Left forelimb (tissue), 1 donor: ENCODE data around the gene PCDHA1.
"Not testable (repeated sequence)": the region's sequence is repeated elsewhere in the genome, so short reads cannot be mapped to it uniquely, and the experiment has no call there.

Experiments
- DNase-seq: peaks from one replicate; pipeline ENCODE4 v3.0.0-alpha.2; 2018; ENCODE audit warnings: low spot score

Gene PCDHA1

DNA sequence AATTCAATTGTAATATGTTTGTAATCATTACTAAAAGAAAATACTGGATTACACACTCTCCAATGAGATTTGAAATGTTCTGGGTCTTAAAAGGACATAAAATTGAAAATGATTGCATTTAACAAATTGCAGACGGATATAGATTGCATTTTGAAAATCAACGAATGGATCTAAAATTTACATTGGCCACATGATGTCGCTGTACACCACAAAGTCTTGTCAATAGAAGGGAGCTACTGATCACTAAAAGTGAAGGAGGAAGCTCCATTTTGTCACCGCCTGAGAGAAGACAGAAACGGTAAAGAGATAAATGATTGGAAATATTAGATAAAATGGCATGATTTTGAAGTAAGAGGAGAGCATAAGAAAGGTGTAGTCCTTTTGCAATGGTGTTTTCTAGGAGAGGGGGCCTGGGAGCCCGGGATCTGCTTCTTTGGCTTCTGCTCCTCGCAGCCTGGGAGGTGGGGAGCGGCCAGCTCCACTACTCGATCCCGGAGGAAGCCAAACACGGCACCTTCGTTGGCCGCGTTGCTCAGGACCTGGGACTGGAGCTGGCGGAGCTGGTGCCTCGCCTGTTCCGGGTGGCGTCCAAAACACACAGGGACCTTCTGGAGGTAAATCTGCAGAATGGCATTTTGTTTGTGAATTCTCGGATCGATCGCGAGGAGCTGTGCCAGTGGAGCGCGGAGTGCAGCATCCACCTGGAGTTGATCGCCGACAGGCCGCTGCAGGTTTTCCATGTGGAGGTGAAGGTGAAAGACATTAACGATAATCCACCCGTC, at the start of gene PCDHA1:
PCDHA1 (plus strand) TSS at position 236 of the 782 bp plus-strand sequence.
- DNase-seq, result no peak

DNA sequence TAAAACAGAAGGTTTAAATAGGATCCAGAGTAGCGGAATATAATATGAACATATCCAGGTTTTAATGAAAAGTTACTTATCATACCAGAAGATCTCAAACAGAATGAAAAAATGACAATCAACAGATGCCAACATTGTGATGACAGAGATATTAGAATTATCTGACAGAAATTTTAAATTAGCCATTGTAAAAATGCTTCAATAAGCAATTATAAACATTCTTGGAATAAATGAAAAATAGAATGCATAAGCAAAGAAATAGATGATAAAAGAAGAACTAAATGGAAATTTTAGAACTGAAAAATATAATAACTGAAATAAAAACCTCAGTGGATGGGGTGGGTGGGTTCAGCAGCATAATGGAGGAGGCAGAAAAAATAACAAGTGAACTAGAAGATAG, 48.5 kb upstream of the PCDHA1 start:
- DNase-seq, result no peak

DNA sequence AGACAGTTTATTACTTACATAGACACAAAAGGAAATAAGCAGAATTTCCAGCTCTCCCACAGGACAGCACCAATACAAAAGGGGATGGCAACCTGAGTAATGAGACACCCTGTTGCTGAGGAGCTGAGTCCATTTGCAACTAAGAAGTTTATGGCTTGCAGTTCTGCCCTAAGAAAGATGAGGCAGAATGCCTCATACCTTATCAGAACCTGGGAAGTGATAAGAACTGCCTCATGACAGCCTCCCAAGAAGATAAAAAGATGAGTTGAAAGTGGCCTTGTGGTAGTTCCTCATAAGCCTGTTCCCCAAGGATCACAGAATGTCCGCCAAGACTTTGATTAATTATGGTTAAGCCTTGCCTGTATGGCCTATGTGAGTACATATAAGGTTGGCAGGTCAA, 44.0 kb upstream of the PCDHA1 start:
- no peak for DNase-seq

DNA sequence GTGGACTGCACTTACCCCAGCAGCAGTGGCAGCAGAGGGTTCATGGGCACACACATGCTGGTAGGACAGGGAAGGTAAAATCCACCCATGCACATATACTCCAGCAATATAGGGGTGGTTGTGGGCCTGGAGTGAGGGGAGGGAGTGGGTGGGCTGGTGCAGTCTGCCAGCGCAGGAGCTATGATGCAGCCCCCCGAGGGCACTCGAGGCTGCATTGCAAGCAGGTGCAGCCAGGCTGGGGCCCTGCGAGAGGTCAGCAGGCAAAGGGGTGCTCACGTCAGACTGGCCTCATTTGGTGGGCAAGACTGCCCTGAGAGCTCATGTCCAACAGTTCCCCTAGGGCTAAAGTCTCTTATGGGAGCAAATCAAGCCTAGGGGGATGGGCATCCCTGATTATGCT, 32.4 kb upstream of the PCDHA1 start:
- no peak for DNase-seq

DNA sequence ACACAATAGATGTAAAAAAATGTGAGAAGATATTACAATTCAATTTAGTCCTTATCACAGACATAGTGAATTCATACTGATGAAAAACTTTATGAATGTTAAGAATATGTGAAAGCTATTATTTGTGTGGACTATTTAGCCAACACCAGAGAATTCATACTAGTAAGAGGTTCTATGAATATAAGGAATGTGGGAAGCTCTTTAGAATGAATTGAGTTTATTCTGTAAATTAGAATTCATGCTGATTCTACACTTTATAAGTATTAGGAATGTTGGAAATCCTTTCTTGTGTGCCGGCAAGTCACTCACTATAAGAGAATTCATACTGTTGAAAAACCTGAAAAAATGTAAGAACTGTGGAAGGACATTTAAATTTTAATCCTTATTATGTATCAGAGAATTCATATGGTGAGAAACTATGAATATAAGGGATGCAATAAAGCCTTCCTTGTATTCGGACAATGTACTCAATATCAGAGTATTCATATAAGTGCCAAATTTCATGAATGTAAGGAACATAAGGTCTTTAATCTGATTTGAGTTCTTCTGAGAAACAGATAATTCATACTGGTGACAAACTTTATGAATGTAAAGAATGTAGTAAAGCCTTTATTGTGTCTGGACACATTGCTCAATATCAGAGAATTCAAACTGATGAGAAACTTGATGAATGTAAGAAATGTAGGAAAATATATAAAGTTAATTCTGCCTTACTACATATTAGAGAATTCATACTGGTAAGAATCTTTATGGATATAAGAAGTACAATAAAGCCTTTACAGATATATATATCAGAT, 21.6 kb upstream of the PCDHA1 start:
- no peak for DNase-seq

DNA sequence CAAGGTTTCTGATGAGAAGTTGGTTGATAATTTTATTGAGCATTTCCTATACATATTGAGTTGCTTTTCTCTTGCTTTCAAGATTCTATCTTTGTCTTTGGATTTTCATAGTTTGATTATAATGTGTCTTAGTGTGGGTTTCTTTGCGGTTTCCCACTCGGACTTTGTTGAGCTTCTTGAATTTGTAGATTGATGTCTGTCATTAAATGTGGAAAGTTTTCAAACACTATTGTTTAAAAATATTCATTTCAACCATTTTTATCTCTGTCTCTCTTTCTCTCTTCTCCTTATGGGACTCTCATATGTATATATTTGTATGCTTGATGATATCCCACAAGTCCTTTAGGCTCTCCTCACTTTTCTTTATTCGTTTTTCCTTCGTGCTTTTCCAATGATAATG, 18.5 kb upstream of the PCDHA1 start:
- no peak for DNase-seq

DNA sequence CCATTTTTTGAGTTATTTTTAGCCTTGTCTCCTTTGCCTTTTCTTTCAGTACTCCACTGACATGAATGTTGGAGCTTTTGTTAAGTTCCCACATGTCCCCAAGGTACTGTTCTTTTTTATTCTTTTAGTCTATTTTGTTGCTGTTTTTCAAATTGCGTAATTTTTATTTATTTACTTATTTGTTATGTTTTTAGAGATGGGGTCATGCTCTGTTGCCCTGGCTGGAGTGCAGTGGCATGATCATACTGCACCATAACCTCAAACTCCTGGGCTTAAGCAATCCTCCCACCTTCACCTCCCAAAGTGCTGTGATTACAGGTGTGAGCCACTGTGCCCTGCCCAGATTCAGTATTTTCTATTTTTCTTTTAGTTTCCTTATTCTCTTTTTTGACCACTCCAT, 5.4 kb upstream of the PCDHA1 start:
- no peak for DNase-seq

DNA sequence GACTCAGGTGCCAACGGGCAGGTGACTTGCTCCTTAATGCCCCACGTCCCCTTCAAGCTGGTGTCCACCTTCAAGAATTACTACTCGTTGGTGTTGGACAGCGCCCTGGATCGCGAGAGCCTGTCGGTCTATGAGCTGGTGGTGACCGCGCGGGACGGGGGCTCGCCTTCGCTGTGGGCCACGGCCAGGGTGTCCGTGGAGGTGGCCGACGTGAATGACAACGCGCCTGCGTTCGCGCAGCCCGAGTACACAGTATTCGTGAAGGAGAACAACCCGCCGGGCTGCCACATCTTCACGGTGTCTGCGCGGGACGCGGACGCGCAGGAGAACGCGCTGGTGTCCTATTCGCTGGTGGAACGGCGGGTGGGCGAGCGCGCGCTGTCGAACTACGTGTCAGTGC, 1.5 kb downstream of the PCDHA1 start:
- DNase-seq, result not testable (repeated sequence)

DNA sequence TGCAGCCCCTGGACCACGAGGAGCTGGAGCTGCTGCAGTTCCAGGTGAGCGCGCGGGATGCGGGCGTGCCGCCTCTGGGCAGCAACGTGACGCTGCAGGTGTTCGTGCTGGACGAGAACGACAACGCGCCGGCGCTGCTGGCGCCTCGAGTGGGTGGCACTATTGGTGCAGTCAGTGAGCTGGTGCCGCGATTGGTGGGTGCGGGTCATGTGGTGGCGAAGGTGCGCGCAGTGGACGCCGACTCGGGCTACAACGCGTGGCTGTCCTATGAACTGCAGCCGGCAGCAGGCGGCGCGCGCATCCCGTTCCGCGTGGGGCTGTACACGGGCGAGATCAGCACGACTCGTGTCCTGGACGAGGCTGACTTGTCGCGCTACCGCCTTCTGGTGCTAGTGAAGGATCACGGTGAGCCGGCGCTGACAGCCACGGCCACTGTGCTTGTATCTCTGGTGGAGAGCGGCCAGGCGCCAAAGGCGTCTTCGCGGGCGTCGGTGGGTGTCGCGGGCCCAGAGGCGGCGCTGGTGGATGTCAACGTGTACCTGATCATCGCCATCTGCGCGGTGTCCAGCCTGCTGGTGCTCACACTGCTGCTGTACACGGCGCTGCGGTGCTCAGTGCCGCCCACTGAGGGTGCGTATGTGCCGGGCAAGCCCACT, 2.0 kb downstream of the PCDHA1 start:
- DNase-seq, result not testable (repeated sequence)

DNA sequence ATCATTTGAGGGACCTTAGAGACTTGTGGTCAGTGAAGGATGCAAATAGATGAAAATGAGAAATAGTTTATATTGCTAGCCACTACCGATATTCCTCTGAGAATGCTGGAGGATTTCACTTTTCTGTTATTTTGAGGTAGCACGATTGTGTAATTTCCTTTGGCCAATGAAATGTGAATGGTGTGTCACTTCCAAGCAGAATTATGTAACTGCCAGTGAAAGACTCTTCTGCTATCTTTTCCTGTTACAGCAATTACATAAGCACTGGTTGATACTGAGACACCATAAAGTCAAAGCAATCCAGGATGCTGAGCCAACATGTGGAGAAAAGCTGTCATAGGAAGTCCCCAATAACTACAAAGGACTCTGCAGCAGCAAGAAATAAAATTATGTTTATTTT, 5.1 kb downstream of the PCDHA1 start:
- no peak for DNase-seq

DNA sequence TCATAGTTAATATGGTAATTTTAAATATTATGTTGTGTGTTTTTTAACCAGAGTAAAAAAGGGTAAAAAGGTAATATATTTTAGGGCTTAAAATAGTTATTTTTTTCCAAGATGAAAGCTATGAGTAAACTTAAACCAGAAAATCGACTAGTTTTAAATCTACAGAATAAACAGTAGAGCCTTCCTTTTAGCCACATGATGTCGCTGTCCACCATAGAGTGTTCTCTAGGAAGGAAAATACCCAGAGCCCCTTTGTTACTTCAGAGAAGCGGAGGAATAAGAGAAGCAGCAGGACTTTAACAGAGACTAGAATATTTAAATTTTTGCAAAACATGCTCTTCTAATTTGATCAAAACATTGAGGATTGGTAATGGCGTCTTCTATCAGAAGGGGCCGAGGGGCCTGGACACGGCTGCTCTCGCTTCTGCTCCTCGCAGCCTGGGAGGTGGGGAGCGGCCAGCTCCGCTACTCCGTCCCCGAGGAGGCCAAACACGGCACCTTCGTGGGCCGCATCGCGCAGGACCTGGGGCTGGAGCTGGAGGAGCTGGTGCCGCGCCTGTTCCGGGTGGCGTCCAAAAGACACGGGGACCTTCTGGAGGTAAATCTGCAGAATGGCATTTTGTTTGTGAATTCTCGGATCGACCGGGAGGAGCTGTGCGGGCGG, 8.8 kb downstream of the PCDHA1 start, which contains the start of gene PCDHA2:
PCDHA2 (plus strand) TSS at position 258 of the 664 bp plus-strand sequence.
- no peak for DNase-seq

DNA sequence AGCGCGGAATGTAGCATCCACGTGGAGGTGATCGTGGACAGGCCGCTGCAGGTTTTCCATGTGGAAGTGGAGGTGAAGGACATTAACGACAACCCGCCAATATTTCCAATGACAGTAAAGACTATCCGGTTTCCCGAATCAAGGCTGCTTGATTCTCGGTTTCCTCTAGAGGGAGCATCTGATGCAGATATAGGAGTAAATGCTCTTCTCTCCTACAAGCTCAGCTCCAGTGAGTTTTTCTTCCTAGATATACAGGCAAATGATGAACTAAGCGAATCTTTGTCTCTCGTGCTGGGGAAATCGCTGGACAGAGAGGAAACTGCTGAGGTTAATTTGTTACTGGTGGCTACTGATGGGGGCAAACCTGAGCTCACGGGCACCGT, 9.3 kb downstream of the PCDHA1 start:
- DNase-seq, result no peak

DNA sequence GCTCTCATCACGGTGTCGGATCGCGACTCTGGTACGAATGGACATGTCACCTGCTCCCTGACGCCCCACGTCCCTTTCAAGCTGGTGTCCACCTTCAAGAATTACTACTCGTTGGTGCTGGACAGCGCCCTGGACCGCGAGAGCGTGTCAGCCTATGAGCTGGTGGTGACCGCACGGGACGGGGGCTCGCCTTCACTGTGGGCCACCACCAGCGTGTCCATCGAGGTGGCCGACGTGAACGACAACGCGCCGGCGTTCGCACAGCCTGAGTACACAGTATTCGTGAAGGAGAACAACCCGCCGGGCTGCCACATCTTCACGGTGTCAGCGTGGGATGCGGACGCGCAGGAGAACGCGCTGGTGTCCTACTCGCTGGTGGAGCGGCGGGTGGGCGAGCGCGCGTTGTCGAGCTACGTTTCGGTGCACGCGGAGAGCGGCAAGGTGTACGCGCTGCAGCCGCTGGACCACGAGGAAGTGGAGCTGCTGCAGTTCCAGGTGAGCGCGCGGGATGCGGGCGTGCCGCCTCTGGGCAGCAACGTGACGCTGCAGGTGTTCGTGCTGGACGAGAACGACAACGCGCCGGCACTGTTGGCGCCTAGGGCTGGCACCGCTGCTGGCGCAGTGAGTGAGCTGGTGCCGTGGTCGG, 10.3 kb downstream of the PCDHA1 start:
- DNase-seq, result not testable (repeated sequence)

DNA sequence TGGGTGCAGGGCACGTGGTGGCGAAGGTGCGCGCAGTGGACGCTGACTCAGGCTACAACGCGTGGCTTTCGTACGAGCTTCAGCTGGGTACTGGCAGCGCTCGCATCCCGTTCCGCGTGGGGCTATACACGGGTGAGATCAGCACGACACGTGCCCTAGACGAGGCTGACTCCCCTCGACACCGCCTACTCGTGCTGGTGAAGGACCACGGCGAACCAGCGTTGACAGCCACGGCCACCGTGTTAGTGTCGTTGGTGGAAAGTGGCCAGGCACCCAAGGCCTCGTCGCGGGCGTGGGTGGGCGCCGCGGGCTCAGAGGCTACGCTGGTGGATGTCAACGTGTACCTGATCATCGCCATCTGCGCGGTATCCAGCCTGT, 10.8 kb downstream of the PCDHA1 start:
- DNase-seq, result no peak

DNA sequence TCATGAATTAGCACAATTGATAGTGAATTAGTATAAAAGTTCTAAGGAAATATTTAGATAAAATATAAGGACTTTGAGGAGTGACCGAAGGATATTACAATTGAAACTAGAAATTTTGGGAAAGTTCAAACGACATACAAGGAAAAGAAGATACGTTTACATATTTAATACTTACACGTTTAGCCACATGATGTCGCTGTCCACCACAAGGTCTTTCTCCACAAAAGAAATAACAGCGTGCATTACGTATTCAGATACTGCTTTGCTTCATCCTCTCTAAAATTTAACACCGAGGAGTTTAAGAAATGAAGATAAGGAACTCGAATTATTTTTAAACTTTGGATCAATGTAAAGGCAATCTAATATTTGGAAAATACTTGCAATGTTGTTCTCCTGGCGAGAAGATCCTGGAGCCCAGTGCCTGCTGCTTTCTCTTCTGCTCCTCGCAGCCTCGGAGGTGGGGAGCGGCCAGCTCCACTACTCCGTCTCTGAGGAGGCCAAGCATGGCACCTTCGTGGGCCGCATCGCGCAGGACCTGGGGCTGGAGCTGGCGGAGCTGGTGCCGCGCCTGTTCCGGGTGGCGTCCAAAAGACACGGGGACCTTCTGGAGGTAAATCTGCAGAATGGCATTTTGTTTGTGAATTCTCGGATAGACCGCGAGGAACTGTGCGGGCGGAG, 15.0 kb downstream of the PCDHA1 start, which contains the start of gene PCDHA3:
PCDHA3 (plus strand) TSS at position 242 of the 678 bp plus-strand sequence.
- no peak for DNase-seq

DNA sequence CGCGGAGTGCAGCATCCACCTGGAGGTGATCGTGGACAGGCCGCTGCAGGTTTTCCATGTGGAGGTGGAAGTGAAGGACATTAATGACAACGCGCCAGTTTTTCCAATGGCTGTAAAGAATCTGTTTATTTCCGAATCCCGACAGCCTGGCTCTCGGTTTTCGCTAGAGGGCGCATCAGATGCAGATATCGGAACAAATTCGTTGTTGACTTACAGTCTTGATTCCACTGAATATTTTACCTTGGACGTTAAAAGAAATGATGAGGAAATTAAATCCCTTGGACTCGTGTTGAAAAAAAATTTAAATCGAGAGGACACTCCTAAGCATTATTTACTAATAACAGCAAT, 15.5 kb downstream of the PCDHA1 start:
- no peak for DNase-seq

DNA sequence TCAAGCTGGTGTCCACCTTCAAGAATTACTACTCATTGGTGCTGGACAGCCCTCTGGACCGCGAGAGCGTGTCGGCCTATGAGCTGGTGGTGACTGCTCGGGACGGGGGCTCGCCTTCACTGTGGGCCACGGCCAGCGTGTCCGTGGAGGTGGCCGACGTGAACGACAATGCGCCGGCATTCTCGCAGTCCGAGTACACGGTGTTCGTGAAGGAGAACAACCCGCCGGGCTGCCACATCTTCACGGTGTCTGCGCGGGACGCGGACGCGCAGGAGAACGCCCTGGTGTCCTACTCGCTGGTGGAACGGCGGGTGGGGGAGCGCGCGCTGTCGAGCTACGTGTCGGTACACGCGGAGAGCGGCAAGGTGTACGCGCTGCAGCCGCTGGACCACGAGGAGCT, 16.4 kb downstream of the PCDHA1 start:
- DNase-seq, result not testable (repeated sequence)

DNA sequence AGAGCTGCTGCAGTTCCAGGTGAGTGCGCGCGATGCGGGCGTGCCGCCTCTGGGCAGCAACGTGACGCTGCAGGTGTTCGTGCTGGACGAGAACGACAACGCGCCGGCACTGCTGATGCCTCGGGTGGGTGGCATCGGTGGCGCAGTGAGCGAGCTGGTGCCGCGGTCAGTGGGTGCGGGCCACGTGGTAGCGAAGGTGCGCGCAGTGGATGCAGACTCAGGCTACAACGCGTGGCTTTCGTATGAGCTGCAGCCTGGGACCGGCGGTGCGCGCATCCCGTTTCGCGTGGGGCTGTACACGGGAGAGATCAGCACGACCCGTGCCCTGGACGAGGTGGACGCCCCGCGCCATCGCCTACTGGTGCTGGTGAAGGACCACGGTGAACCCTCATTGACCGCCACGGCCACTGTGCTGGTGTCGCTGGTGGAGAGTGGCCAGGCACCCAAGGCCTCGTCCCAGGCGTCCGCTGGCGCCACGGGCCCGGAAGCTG, 16.9 kb downstream of the PCDHA1 start:
- DNase-seq, result no peak

DNA sequence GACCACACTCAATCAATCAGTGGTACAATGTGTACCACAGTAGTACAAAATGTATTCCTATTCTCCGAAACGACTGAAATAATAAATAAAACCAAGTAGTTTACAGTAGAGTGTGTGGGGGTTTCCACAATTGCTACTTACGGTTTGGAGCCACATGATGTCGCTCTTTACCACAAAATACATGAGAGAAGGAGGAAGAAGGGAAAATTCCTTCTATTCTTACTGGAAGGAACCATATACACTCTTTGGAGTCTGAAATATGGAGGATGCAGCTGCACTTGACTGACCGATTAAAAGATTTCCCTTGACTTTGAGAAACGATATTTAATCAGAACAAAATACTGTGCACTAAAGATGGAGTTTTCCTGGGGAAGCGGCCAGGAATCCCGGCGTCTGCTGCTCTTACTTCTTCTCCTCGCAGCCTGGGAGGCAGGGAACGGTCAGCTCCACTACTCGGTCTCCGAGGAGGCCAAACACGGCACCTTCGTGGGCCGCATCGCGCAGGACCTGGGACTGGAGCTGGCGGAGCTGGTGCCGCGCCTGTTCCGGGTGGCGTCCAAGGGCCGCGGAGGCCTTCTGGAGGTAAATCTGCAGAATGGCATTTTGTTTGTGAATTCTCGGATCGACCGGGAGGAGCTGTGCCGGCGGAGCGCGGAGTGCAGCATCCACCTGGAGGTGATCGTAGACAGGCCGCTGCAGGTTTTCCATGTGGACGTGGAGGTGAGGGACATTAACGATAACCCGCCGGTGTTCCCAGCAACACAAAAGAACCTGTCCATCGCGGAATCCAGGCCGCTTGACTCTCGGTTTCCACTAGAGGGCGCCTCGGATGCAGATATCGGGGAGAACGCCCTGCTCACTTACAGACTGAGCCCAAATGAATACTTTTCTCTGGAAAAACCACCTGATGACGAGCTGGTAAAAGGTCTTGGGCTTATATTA, 21.2 kb downstream of the PCDHA1 start, which contains the start of gene PCDHA4:
PCDHA4 (plus strand) TSS at position 235 of the 942 bp plus-strand sequence.
- no peak for DNase-seq
